GM21737 (cell line): Measurements from ENCODE around the gene ZNF385B.

ENCODE experiments used
- ATAC-seq: cut with Tn5 transposase; IDR thresholded peaks from one replicate; pipeline ENCODE4 v1.9.1; 2021; ENCODE audit warnings: mild to moderate bottlenecking, moderate library complexity; ENCODE audit not compliant: unreplicated experiment

The ZNF385B gene

DNA sequence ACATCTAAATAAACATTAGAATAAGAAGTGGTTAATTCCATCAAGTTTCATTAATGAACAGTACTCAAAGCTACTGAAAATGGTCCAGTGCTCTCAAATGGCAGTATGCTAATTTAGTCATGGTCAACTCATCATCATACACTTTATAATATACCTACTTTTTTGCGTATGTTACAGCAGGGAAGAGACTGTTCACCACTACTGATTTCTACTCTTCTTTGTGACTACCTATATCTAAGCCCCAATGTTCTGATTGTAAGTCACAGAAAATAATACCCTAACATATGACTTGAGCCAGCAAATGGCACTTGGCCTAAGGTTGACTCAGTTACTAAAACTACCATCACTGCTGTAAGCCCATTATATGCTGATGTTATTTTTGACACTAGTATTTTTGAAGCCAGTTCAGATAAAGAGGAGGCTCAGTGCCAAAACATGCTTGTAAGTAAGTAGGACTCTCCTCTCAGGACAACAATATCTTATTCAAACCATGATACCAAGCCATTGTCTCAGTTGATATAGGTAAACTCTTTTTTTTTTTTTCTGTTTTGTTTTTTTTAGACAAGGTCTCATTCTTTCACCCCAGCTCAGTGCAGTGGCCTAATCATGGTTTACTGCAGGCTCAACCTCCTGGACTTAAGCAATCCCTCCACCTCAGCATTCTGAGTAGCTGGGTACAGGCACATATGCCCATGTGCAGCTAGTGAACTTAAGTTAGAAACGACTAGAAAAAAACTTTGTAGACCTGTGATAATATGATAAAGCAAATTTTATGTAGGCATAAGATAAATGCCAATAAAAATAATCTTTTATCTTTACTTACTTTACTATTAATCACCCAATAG lies 266.9 kb downstream of the ZNF385B start:
- ATAC-seq, result no peak

GRCh38 chr2:179593323-179593722 lies 268.1 kb downstream of the ZNF385B start:
- ATAC-seq, result no peak

DNA sequence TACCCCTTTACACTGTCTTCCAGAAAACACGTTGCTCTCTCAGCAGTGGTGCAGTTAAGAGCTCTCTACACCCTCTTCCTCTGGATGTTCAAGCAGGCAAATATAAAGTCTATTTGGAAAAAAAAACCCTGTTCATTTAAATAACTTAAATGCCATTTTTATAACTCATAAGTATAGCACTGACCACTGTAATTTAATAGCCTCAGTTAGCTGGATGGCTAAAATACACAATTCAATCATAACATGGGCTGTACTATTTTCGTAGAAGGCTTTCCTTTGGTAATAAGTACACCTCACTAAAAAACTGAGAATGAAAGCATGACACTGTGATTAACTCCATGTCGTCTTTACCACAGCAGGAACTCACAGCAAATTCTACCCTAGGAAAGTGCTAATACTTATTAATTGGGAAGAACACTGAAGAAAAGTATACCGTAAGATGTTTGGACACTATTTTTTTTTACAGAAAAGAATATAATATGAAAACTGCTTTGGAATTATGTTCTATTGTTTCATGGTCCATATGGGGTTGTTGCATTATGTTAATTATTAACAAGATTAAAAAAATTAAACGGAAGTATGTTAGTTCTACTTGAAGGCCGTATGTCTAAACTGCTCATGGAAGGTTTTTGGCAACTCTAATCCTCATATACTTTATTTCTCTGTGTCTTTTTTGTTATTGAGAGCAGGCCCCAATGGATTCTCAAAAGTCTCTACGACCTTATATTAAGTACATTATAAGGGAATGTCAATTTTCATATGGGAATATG lies 269.1 kb downstream of the ZNF385B start:
- no peak for ATAC-seq

- ATAC-seq, result no peak
Measured at GRCh38 chr2:179591690-179592089, 269.7 kb downstream of the ZNF385B start.

GRCh38 chr2:179588486-179589145 lies 272.8 kb downstream of the ZNF385B start:
- ATAC-seq, result no peak

GRCh38 chr2:179584760-179585159 lies 276.7 kb downstream of the ZNF385B start:
- ATAC-seq, result no peak

DNA sequence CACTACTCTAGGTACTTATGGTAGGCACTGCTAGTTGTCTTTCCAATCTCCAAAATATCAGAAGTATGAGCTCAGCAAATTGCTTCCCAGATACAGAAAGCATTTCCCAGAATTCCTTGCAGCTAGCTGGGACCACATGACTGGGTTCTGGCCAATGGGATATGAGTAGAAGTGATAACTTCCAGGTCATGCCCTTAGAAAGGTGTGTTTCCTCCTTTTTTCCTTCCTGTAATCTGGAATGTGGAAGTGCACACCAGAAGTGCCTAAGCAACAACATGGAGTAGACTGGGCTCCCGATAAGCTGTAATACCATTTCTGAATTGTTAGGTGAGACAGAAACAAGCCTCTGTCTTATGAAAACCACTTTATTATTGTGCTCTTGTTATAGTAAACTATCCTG lies 279.8 kb downstream of the ZNF385B start:
- no peak for ATAC-seq

DNA sequence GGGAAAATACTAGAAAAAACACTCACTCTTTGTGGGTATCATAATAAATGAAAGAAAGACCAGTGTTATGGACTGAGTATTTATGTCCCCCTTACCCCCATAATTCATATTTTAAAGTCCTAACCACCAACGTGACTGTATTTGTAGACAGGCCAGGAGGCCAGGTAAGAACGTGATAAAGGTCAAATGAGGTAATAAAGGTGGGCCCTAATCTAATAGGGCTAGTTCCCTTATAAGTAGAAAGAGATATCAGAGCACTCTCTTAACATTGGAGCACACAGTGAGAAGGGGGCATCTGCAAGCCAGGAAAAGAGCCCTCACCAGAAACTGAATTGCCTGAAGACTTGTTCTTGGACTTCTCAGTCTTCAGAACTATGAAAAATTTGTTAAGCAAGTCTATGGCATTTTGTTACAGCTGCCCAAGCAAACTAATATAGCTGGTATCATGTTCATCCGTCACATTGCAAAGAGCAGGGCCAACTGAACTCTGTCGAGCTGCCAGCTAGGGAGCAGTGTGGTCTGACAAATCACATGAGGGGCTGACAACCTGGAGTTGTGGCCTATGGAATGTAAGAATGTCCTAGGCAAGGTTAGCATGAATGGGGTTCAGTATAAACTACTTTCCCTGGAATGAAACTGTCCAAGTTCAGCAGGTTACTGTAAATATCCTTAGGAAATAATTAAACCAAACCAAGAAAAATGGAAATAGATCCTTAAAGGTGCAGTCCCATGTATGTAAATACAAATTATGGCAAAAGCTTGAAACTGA lies 280.9 kb downstream of the ZNF385B start:
- ATAC-seq, result no peak

DNA sequence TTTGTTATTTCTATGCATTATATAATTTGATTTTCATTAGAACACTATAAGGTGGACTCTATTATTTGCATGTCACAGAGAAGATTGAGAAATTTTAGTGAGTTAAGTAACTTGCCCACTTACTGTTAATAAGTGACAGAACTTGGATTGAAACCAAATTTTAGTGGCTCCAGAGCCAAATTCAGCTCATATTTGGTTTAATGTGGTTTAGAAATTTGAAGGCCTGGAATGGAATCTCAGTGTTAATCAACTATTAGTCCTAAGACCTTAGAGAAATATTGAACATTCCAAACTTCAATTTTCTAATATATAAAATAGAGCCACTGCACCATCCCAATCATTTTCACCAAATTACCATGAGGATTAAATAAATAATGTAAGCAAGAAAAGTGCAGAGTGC lies 281.6 kb downstream of the ZNF385B start:
- no peak for ATAC-seq

DNA sequence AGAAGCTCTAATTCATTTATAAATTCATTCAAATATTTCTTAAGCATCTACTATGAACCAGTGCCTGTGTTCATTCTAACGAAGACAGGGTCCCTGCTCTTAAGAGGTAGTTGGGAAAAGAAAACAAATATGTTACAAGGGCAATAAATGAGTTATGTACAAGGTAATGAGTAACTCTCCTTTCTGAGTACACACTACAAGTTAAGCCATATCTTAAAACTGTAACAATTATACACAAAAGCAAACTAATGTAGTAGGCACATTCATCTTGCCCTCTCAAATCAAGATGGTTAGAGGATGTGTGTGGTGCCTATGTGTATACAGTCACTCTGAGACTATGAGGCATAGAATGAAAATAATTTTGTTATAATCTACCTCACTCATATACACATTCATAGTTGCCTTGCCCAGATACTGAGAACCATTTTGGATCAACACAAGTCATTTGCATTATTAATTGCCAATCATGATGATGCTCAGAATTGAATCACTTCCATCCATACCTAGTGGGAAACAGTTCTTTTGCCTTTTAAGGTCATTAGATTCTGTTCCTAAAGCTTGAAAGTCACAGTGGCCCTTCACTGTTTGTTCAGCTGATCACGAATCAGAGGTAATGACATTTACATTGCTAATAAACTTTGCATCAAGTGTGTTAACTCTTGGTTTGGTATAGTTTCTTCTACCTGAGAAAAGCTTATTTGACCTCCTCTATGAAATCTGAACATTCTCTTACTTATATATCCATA lies 283.1 kb downstream of the ZNF385B start:
- ATAC-seq, result no peak

- no peak for ATAC-seq
Measured at GRCh38 chr2:179574061-179574519, 287.3 kb downstream of the ZNF385B start.

- ATAC-seq, result no peak
Measured at GRCh38 chr2:179572544-179572943, 288.9 kb downstream of the ZNF385B start.

- no peak for ATAC-seq
Measured at GRCh38 chr2:179571721-179572120, 289.7 kb downstream of the ZNF385B start.

DNA sequence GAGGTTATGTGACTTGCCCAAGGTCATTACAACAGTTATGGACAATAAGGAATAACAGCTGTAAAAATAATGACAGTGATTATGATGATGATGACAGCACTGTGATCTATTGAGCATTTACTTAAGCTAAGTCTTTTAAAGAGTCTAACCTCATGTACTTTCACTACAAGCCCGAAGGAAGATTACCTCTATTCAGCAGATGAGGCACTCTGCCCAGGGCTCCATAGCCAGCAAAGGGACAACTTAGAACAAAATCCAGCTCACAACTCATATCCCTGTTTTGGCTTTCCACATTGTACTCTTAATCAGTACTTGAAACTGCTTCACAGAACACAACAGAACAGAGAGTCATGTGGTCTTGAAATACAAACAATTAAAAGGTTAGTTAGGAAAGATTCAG lies 290.2 kb downstream of the ZNF385B start:
- ATAC-seq, result no peak

DNA sequence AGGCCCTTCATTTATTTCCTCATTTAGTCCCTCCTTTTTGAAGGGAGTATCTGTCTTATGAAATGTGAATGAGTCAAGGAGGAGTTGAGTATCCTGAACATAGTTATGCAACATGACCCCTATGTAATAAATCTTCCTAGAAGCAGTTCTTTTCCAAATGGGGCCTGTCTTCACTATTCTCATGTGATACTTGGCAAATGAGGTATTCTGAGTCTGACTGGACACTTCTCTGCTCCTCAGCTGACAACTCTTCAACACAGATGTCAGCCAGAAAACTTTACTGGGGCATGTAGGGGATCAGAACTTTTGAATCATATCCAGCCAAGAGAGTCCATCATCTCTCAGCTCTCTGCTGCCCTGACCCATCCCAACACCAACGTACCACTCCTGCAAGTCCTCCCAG lies 291.6 kb downstream of the ZNF385B start:
- no peak for ATAC-seq

GRCh38 chr2:179565807-179566206 lies 295.6 kb downstream of the ZNF385B start:
- ATAC-seq, result no peak

DNA sequence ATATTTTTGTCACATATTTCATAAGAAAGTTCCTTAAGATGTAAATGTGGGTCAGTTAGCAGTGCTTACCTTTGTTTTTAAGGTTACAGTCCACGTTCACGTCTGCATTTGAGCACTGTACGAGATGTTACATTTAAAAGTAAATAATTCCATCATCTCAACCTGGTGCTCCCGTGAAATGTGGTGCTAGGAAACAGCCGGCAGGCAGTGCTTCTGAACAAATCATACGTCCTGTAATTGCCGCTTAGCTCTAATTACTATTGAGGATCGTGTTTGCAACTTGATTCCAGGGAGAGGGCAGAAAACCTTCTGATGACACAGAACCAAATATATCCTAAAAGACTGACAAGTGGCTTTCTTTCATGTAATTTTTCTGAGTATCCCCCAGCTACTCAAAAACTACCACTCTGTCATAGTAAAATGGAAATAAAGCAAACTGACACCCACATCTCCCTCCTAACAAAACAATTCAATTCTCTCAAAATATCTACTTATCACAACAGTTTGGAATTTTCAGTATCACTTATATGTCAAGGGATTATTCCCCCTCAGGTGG lies 299.0 kb downstream of the ZNF385B start:
- ATAC-seq, result no peak

- ATAC-seq, result no peak
Measured at GRCh38 chr2:179561702-179562101, 299.7 kb downstream of the ZNF385B start.

- no peak for ATAC-seq
Measured at GRCh38 chr2:179560257-179560735, 301.1 kb downstream of the ZNF385B start.
